Effector memory CD4-positive, alpha-beta T cell (primary cell): ENCODE results near the gene FBLN2.

Source experiments
- DNase-seq, 3 donors: peaks; one replicate each; pipeline ENCODE4 v3.0.0-alpha.2; 2020
- H3K27ac ChIP-seq: 2 replicates; pipeline ENCODE4 v1.7.0; 2013; ENCODE audit warnings: mild to moderate bottlenecking, low read length, moderate library complexity; ENCODE audit not compliant: insufficient read depth, poor library complexity, severe bottlenecking
- H3K27me3 ChIP-seq: replicated peaks from 2 replicates; pipeline ENCODE4 v1.7.0; 2013; ENCODE audit warnings: mild to moderate bottlenecking, low read length; ENCODE audit not compliant: insufficient read depth, control insufficient read depth, poor library complexity, severe bottlenecking
- H3K36me3 ChIP-seq: 2 replicates; pipeline ENCODE4 v1.7.0; 2013; ENCODE audit warnings: mild to moderate bottlenecking, low read length, moderate library complexity; ENCODE audit not compliant: control insufficient read depth, insufficient read depth
- H3K4me1 ChIP-seq: 2 replicates; pipeline ENCODE4 v1.7.0; 2013; ENCODE audit warnings: low read length, mild to moderate bottlenecking; ENCODE audit not compliant: control insufficient read depth, insufficient read depth, poor library complexity, severe bottlenecking
- H3K4me3 ChIP-seq: 2 replicates; pipeline ENCODE4 v1.7.0; 2013; ENCODE audit warnings: low read length, low read depth, mild to moderate bottlenecking; ENCODE audit not compliant: insufficient read depth, poor library complexity, severe bottlenecking
- H3K9me3 ChIP-seq: 2 replicates; pipeline ENCODE4 v1.7.0; 2013; ENCODE audit warnings: mild to moderate bottlenecking, low read length, moderate library complexity; ENCODE audit not compliant: control insufficient read depth

The FBLN2 gene

GRCh38 chr3:13669457-13669856 lies 120.5 kb downstream of the FBLN2 start:
- Histone ChIP-seq H3K36me3 (no peaks in the 10 kb centered on the region), H3K4me3 (no peak overlapping the region), H3K4me1 (no peaks in the 10 kb centered on the region), H3K27me3 (peaks cover 3% of the 10 kb centered on the region), H3K9me3 (no peaks in the 10 kb centered on the region), H3K27ac (no peak overlapping the region)
- DNase-seq: no peak

GRCh38 chr3:13670292-13670691 lies 121.4 kb downstream of the FBLN2 start:
- Histone ChIP-seq H3K27ac (no peak overlapping the region), H3K27me3 (peaks cover 3% of the 10 kb centered on the region), H3K9me3 (no peaks in the 10 kb centered on the region), H3K4me1 (no peaks in the 10 kb centered on the region), H3K4me3 (no peak overlapping the region), H3K36me3 (no peaks in the 10 kb centered on the region)
- DNase-seq: no peak

- no peak overlapping the region for H3K27ac ChIP-seq
- no peaks in the 10 kb centered on the region for H3K4me1 ChIP-seq
- H3K9me3 ChIP-seq: no peaks in the 10 kb centered on the region
- DNase-seq: no peak
- H3K27me3 ChIP-seq: peaks cover 3% of the 10 kb centered on the region
- no peaks in the 10 kb centered on the region for H3K36me3 ChIP-seq
- H3K4me3 ChIP-seq: no peak overlapping the region
Observed at GRCh38 chr3:13671482-13672233, 122.7 kb downstream of the FBLN2 start.

GRCh38 chr3:13673207-13673606 lies 124.3 kb downstream of the FBLN2 start:
- Histone ChIP-seq H3K9me3 (no peaks in the 10 kb centered on the region), H3K4me1 (no peaks in the 10 kb centered on the region), H3K4me3 (no peak overlapping the region), H3K27ac (no peak overlapping the region), H3K36me3 (no peaks in the 10 kb centered on the region), H3K27me3 (peaks cover 3% of the 10 kb centered on the region)
- no peak for DNase-seq

GRCh38 chr3:13674538-13675185 lies 125.7 kb downstream of the FBLN2 start:
- H3K27ac ChIP-seq: no peak overlapping the region
- no peaks in the 10 kb centered on the region for H3K4me1 ChIP-seq
- no peaks in the 10 kb centered on the region for H3K36me3 ChIP-seq
- H3K9me3 ChIP-seq: no peaks in the 10 kb centered on the region
- DNase-seq: no peak
- H3K27me3 ChIP-seq: peaks cover 3% of the 10 kb centered on the region
- H3K4me3 ChIP-seq: no peak overlapping the region

- Histone ChIP-seq H3K4me1 (no peaks in the 10 kb centered on the region), H3K27me3 (peaks cover 3% of the 10 kb centered on the region)
- DNase-seq: no peak
Observed at GRCh38 chr3:13676356-13677017, 127.6 kb downstream of the FBLN2 start.

GRCh38 chr3:13677272-13677671 lies 128.3 kb downstream of the FBLN2 start:
- DNase-seq: no peak
- Histone ChIP-seq H3K4me1 (no peaks in the 10 kb centered on the region), H3K9me3 (no peaks in the 10 kb centered on the region), H3K27ac (no peak overlapping the region), H3K4me3 (no peak overlapping the region), H3K27me3 (no peaks in the 10 kb centered on the region), H3K36me3 (no peaks in the 10 kb centered on the region)

More at GRCh38 chr3:13676356-13677017, 127.6 kb downstream of the FBLN2 start:
- Histone ChIP-seq H3K4me3 (no peak overlapping the region), H3K36me3 (no peaks in the 10 kb centered on the region), H3K9me3 (no peaks in the 10 kb centered on the region), H3K27ac (no peak overlapping the region)

- Histone ChIP-seq H3K36me3 (no peaks in the 10 kb centered on the region), H3K4me1 (no peaks in the 10 kb centered on the region), H3K27me3 (no peaks in the 10 kb centered on the region), H3K27ac (no peak overlapping the region), H3K9me3 (no peaks in the 10 kb centered on the region), H3K4me3 (no peak overlapping the region)
- no peak for DNase-seq
Observed at GRCh38 chr3:13681931-13682330, 133.0 kb downstream of the FBLN2 start.

- Histone ChIP-seq H3K9me3 (no peaks in the 10 kb centered on the region), H3K36me3 (no peaks in the 10 kb centered on the region), H3K27ac (no peak overlapping the region), H3K27me3 (no peaks in the 10 kb centered on the region), H3K4me3 (no peak overlapping the region), H3K4me1 (no peaks in the 10 kb centered on the region)
- no peak for DNase-seq
Observed at GRCh38 chr3:13682331-13683013, 133.5 kb downstream of the FBLN2 start.
